A549 treated with AZD2906 at 1 μM for 4 hours (cell line): ENCODE measurements around the gene ZNF569. TPM values are rescaled to one million over a fixed set of nuclear protein-coding genes. Genes with fewer than 3 reads are reported as not detected.

Experiments
- total RNA-seq: library from RNA; stranded (reverse); fragments of 200-300 nt; extraction: Qiagen RNA extraction; gene quantifications from 5 replicates; pipeline ENCODE4 v1.2.3, GENCODE V29; 2022

Gene ZNF569
- 3.7 to 6.1 TPM (median 4.6 TPM) in 5 replicates for total RNA-seq

DNA sequence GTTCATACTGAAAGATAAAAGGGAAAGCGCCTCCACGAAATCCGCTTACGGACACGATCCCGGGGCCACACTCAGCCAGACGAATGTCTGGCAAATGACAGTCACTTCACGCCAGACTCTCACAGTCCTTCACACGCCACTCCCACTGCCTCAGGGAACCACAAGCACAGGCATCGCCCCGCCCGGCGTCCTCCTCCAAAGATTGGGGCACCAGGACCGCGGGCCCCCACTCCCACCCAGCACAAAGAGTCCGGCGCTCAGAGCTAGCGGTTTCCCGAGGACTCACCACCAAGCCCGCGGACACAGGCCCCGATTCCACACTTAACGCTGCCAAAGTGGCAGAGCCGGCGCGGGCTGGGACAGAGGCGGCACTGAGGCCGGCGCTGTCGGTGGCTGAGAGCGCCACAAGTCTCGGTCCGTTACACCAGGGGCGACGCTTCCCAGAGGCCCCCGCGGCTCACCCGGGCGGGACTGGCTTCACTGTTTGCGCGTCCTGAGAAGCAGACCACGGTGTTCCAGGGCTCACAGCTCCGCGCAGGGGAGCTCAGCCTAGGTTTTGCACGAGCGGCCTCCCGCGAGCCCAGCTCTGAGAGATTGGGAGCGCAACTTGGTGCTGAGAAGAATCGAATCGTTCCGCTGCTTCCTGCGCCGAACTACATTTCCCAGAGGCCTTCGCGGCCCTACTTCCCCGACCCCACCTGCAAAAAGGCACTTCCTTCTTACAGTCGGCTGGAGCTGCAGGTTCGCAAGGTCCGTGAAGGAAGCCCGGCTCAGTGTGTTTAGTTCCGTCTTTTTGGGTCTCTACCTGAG is at the start of gene ZNF569:
ZNF569 (minus strand) TSS at position 647 of the 810 bp plus-strand sequence. CDS start 22,523 bp downstream, outside the sequence.

DNA sequence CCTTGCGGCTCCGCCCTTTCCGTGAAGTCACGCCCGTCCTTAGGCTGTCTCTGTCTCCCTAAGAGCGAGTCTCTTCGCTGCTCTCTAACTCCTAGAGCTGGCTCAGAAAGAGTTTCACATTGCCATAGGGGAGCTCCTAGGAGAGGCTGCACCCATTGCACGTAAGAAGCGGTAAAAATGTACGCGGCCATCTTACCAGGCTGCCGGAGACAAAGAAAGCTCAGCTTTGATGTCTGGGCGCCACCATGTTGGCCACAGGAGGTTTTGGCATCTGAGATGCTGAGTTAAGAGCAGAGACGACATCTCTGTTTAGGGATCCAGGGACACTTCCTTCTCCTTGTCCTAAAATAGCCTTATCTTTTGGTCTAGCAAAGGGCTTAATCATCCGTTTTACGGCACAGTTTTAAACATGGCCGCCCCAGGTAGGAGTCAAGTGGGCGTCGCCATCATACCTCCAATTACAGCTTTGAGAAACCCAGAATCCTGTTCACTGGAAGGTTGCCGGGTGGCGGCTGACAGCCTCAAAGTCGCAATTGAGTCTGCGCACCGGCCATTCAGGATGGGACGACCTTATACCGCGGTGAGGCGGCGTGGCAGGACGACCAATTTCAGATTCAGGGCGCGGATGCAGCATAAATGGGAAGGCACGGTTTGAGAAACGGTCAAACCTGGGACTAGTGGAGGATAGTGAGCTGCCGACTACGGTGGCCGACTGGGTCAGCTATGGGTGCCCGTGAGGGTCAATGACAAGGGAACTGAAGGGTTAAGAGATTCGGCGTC is 39.3 kb upstream of the ZNF569 start, which contains the start of gene ZNF793:
ZNF793 (plus strand) TSS at position 553 of the 780 bp plus-strand sequence. CDS start 16,501 bp downstream, outside the sequence.

DNA sequence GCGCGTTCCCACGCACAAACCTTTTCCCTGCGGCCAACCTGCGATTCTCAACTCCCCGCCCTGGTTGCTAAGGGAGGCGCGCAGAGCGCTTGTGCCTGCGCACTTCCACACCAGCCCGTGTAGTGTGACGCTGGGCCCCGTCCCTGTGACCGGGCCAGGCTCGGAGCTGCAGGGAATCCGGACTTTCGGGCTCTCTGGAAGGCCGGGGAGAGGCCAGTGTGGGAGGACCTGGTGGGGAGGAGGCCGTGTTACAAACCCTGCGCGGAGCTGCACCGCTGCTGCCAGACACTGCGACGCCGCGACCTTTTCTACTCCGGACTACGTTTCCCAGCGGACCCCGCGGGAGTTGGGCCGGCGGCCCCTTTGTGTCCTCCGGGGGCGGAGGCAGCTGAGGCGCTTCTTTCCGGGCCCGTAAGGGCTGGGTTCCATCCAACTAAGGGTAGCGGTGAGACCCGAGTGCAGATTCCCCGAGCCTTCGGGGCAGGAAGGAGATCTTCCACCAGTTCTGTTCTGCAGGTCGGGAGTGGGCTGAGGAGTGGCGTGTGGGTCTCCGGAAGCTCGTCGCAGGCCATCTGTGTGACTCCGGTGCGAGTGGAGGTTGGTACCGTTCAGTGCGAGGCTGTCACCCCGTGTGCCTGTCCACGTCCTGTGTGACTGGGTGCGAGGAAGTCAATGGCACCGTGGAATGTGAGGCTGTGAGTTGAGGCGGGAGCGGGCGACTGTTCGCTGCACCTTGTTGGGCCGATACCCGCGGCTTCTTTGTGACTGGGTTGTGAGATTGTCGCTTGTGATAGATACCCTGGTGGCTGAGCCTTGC is 1.9 kb upstream of the ZNF569 start, which contains the start of gene ZNF570:
ZNF570 (plus strand) TSS at position 396 of the 817 bp plus-strand sequence. CDS start 999 bp downstream, outside the sequence.

DNA sequence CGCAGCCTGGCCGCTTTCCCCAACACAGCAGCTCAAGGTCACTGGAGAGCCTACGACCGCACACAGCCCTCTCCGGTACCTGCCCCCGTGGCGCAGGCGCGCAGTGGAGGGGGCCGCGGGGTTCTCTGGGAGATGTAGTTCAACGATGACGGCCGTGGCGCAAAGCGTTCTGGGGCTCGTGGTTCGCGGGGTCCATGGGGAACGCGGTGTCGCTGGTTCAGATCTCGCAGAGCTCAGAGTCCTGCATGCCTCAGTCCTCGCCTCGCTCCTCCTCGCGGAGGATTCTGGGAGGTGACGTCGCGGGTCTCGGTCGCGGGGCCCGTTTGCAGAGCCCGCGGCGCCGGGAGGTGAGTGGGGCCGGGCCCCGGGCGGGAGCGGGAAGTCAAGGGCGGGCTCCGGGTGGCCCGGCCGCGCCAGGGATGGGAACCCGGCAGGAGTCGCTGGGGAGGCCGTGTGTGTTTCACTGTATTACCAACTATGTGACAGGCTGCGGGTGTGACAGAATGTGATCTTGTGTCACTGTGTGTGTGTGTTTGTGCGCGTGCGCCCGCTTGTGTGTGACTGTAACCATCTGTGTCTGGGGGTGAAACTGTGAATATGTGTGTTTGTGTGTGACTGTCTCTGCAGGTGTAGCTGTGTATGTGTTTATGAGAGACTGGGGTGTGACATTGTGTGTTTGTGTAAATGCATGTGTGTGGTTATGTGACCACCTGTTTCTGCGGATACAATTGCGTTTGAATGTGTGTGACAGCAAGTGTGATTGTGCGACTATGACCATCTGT is 96.2 kb downstream of the ZNF569 start, which contains the start of gene ZNF527:
ZNF527 (plus strand) TSS at position 220 of the 782 bp plus-strand sequence. CDS start 3,100 bp downstream, outside the sequence.

Other genes with a start within 250 kb of the ZNF569 start
- 6.1 to 7.7 TPM (median 6.4 TPM) in 5 replicates for gene ZNF383, start 249.2 kb downstream of the ZNF569 start, total RNA-seq
- 2.6 to 3.7 TPM (median 3.1 TPM) in 5 replicates for gene ZNF527, start 96.3 kb downstream of the ZNF569 start, total RNA-seq
- 2.0 to 4.7 TPM (median 3.2 TPM) in 5 replicates for gene ZNF570, start 1.9 kb upstream of the ZNF569 start, total RNA-seq
- gene ZNF793, start 39.5 kb upstream of the ZNF569 start, total RNA-seq = 0.01 to 0.08 TPM (median 0.03 TPM) in 5 replicates
- 0.55 to 1.5 TPM (median 0.92 TPM) in 5 replicates for gene ZNF571, start 127.3 kb upstream of the ZNF569 start, total RNA-seq
- gene ZNF540, start 127.4 kb upstream of the ZNF569 start, total RNA-seq = 0.05 to 0.15 TPM (median 0.09 TPM) in 4 of 5 replicates, not detected in the other
- gene ZFP30, start 188.0 kb upstream of the ZNF569 start, total RNA-seq = 5.5 to 11.1 TPM (median 7.1 TPM) in 5 replicates